Vagina (tissue), 2 donors: ENCODE measurements around the gene PBX1. TPM values are rescaled to one million over a fixed set of nuclear protein-coding genes. Genes with fewer than 3 reads are reported as not detected.
"Not testable (repeated sequence)": the region's sequence is repeated elsewhere in the genome, so short reads cannot be mapped to it uniquely, and the experiment has no call there.

Experiments
- DNase-seq, 2 donors: peaks; one replicate each; pipeline ENCODE4 v3.0.0-alpha.2; 2017; ENCODE audit errors: extremely low spot score in 2 of 2
- H3K27ac ChIP-seq: fragments of 200-600 bp; sonication (generic); one replicate; pipeline ENCODE4 v1.5.1; 2019
- H3K27me3 ChIP-seq: fragments of 200-600 bp; sonication (generic); one replicate; pipeline ENCODE4 v1.5.1; 2019
- H3K36me3 ChIP-seq, 2 donors: fragments of 200-600 bp; sonication (generic); one replicate each; pipeline ENCODE4 v1.5.1; 2017 to 2019
- H3K4me1 ChIP-seq: fragments of 200-600 bp; sonication (generic); one replicate; pipeline ENCODE4 v1.5.1; 2019
- H3K4me3 ChIP-seq, 2 donors: fragments of 200-600 bp; sonication (generic); 1 replicate in 1 of 2; 2 replicates in 1 of 2; pipeline ENCODE4 v1.5.1; 2016 to 2019
- H3K9me3 ChIP-seq: fragments of 200-600 bp; sonication (generic); one replicate; pipeline ENCODE4 v1.5.1; 2019
- POLR2A ChIP-seq, 2 donors: fragments of 450-650 bp; IDR thresholded peaks; one replicate each; pipeline ENCODE4 v1.6.1; 2017; ENCODE audit warnings: antibody characterized with exemption in 2 of 2, mild to moderate bottlenecking in 2 of 2, moderate library complexity in 2 of 2
- POLR2AphosphoS5 ChIP-seq, 2 donors: sonication (generic); formaldehyde crosslinking; IDR thresholded peaks; one replicate each; pipeline ENCODE4 v1.9.0; 2017; ENCODE audit warnings: antibody characterized with exemption in 2 of 2, mild to moderate bottlenecking in 2 of 2, low read depth in 1 of 2; ENCODE audit not compliant: insufficient read depth in 1 of 2
- intact Hi-C: fragments of 100-400 bp; cut with DNase I; formaldehyde crosslinking; loops from one replicate; pipeline ENCODE4 v1.15.1; 2023
- total RNA-seq: library from RNA; depleted of rRNA; stranded (reverse); fragments of >200 nt; gene quantifications from one replicate; pipeline ENCODE4 v1.2.3, GENCODE V29; 2016
- TF ChIP-seq, protein P1 (sequence below), 3 experiments: fragments of 450-650 bp in 2 of 3; fragments of 200-600 bp in 1 of 3; sonication (generic) in 1 of 3; IDR thresholded peaks; one replicate each; pipeline ENCODE4 v1.5.1; 2017 to 2019; ENCODE audit warnings: antibody characterized with exemption in 3 of 3, mild to moderate bottlenecking in 2 of 3, moderate library complexity in 2 of 3

PBX1 gene
- total RNA-seq, 1 donor from 2014 or later: 69.0 TPM

DNA sequence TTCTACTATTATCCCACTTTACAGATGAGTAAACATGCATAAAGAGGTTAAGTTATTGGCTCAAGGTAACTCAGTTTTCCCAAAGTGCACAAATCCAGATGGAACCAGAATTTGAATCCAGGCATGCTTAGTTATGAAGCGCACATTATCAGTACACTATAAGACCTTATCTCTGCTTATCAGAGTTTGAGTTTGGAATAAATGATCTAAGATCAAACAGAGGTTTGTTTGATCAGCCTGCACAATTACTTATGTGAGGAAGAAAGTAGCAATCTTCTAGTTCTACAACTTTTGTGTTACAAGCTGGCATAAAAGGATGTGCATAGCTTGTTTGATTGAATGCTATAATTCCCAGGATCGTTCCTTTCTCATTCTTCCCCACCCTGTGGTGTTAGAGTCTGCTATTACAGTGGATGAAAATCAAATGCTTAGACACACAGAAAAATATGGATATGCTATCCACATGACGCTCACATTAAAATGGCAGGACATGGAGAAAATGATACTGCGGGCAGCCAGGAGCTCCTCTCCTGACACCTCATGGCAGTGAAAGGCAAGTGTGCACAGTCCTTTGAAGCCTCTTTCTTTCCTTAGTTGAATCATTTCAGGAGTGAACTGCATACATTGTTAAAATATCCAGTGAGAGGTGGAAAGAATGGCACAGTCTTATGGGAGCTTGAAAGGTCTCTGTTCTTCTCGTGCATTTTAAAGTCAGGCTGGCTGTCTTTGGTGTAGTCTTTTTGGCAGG is 23.9 kb upstream of the PBX1 start:
- no peaks in the 10 kb centered on the region for H3K27me3 ChIP-seq
- no peaks in the 10 kb centered on the region for H3K9me3 ChIP-seq
- no peaks in the 10 kb centered on the region for H3K4me1 ChIP-seq
- TF ChIP-seq POLR2AphosphoS5 (IDR thresholded peaks at IDR 0.05; ENCODE audit: insufficient read depth in 1 of 2, low read depth in 1 of 2): no peak
- TF ChIP-seq, protein P1, sequence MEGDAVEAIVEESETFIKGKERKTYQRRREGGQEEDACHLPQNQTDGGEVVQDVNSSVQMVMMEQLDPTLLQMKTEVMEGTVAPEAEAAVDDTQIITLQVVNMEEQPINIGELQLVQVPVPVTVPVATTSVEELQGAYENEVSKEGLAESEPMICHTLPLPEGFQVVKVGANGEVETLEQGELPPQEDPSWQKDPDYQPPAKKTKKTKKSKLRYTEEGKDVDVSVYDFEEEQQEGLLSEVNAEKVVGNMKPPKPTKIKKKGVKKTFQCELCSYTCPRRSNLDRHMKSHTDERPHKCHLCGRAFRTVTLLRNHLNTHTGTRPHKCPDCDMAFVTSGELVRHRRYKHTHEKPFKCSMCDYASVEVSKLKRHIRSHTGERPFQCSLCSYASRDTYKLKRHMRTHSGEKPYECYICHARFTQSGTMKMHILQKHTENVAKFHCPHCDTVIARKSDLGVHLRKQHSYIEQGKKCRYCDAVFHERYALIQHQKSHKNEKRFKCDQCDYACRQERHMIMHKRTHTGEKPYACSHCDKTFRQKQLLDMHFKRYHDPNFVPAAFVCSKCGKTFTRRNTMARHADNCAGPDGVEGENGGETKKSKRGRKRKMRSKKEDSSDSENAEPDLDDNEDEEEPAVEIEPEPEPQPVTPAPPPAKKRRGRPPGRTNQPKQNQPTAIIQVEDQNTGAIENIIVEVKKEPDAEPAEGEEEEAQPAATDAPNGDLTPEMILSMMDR (IDR thresholded peaks at IDR 0.05): no peak
- no peak for TF ChIP-seq POLR2A (IDR thresholded peaks at IDR 0.05)
- no peak overlapping the region for H3K4me3 ChIP-seq
- intact Hi-C loops: no loop called here
- no peak overlapping the region for H3K27ac ChIP-seq
- no peak for DNase-seq
- no peaks in the 10 kb centered on the region for H3K36me3 ChIP-seq

GRCh38 chr1:164552463-164552988 is 6.5 kb upstream of the PBX1 start:
- intact Hi-C loops, H3K4me3 ChIP-seq, H3K4me1 ChIP-seq, H3K36me3 ChIP-seq, H3K9me3 ChIP-seq, H3K27me3 ChIP-seq, DNase-seq, H3K27ac ChIP-seq: not testable (repeated sequence)

- TF ChIP-seq, protein P1 (IDR thresholded peaks at IDR 0.05): no peak
- TF ChIP-seq POLR2AphosphoS5 (IDR thresholded peaks at IDR 0.05; ENCODE audit: insufficient read depth in 1 of 2, low read depth in 1 of 2) (no peak), POLR2A (IDR thresholded peaks at IDR 0.05) (no peak)
- Histone ChIP-seq H3K4me1 (peaks cover 13% of the 10 kb centered on the region), H3K9me3 (no peaks in the 10 kb centered on the region), H3K36me3 (no peaks in the 10 kb centered on the region), H3K27me3 (no peaks in the 10 kb centered on the region), H3K27ac (no peak overlapping the region), H3K4me3 (no peak overlapping the region)
- no peak for DNase-seq
- intact Hi-C loops: loop anchor here (5.0 kb wide), 1 partner anchor 515 kb away; no protein-coding TSS in a partner anchor
These were observed 1.7 kb upstream of the PBX1 start for GRCh38 chr1:164557270-164557669.

DNA sequence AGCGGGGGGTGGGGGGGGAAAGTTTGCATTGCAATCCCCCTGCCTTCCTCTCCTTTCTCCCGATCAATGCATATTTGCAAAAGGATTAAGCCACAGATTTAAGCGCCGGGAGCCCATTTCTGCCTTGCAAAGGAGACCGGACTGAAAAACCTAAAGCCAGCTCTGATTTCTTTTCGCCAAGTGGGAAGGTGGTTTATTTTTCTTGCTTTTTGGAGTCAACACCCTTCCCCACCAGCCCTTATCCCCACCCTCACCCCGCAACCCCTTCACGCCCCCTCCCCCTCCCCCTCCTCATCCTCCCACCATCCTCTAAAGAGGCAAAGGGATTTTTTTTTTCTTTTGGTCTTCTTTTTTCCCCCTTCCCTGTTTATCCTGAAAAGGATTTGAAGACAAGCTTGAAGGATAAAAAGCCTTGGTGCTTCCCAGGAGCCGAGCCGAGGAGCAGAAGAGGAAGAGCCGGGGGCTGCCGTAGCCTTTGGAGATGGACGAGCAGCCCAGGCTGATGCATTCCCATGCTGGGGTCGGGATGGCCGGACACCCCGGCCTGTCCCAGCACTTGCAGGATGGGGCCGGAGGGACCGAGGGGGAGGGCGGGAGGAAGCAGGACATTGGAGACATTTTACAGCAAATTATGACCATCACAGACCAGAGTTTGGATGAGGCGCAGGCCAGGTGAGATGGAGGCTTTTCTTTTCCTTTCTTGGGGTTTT is 513 bp downstream of the PBX1 start:
- Histone ChIP-seq H3K27me3 (no peaks in the 10 kb centered on the region), H3K36me3 (no peaks in the 10 kb centered on the region), H3K9me3 (no peaks in the 10 kb centered on the region), H3K4me3 (peak overlapping the region; percentile 82 to 91), H3K4me1 (peaks cover 25% of the 10 kb centered on the region), H3K27ac (peak overlapping the region; percentile 95)
- no peak for DNase-seq
- TF ChIP-seq, protein P1 (IDR thresholded peaks at IDR 0.05): no peak
- TF ChIP-seq POLR2AphosphoS5 (IDR thresholded peaks at IDR 0.05; ENCODE audit: insufficient read depth in 1 of 2, low read depth in 1 of 2) (no peak), POLR2A (IDR thresholded peaks at IDR 0.05) (no peak)
- intact Hi-C loops: loop anchor here (5.0 to 10.0 kb wide), 3 partner anchors 55 to 513 kb away; no protein-coding TSS in a partner anchor

DNA sequence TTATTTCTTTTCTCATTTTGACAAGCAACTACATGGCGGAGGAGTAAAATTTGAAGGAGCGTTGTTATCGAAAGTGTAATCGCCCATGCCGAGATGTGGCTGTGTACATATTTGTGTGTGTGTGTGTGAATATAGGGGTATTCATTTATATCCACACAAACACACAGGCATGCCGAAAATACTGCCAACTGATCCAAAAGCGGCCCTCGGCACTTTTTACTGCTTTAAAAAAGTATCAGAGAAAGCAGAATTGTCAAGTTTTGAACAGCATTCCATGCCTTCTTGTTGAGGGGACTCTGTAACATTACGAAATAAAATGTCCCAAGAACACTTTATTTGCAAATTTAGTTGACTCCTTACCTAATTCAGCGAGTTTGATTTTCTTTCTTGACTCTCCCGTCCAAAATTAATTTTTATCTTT is 1.1 kb downstream of the PBX1 start:
- intact Hi-C loops: loop anchor here (5.0 to 10.0 kb wide), 2 partner anchors 55 to 227 kb away; no protein-coding TSS in a partner anchor

More for the DNA sequence above, 1.1 kb downstream of the PBX1 start:
- Histone ChIP-seq H3K9me3 (no peaks in the 10 kb centered on the region), H3K27ac (peak overlapping the region; percentile 95), H3K36me3 (no peaks in the 10 kb centered on the region), H3K27me3 (no peaks in the 10 kb centered on the region), H3K4me3 (peak overlapping the region; percentile 82 to 91), H3K4me1 (peaks cover 32% of the 10 kb centered on the region)
- TF ChIP-seq POLR2AphosphoS5 (IDR thresholded peaks at IDR 0.05; ENCODE audit: insufficient read depth in 1 of 2, low read depth in 1 of 2): no peak
- TF ChIP-seq POLR2A (IDR thresholded peaks at IDR 0.05): no peak
- DNase-seq: no peak
